HG03039 (cell line): ENCODE data around the gene MAK.
"Not testable (repeated sequence)": the region's sequence is repeated elsewhere in the genome, so short reads cannot be mapped to it uniquely, and the experiment has no call there.

Experiments
- ATAC-seq: cut with Tn5 transposase; IDR thresholded peaks from one replicate; pipeline ENCODE4 v1.9.1; 2021; ENCODE audit warnings: mild to moderate bottlenecking, moderate library complexity; ENCODE audit not compliant: unreplicated experiment

Gene MAK

DNA sequence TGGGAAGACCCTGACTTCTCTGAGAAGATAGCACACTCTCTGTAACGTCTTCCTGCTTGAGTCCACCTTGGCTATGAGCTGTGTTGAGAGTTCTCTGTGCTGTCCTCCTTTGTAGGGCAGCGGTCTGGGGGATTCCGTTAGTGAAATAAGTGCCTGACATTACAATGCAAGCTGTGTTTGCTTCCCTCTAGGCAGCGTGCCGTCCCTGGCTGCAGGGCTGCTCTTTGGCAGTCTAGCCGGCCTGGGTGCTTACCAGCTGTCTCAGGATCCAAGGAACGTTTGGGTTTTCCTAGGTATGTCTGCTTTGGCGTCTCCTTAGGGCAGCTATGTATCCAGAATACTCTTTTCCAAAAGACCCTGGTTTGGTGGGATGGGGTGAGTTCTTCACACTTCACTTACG, 112.6 kb downstream of the MAK start:
- ATAC-seq: no peak

DNA sequence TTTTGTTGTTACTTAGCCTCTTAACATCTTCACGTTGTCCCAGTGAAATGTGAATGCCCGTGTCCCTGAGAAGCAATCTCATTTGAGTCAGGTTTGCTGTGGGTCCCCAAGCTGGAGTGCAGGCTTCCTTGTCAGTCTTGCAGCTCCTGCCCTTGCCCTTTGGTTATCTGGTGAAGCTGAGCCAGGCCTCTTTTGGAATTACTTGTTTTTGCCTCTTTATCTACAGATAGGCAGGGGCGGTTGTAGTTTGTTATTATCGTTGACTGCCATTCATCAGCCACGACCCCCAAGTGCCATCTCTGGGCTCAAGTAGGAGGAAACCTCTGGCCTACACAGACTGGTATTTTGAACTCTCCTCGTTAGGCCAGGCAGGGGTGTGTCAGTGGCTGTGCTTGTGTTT, 113.3 kb downstream of the MAK start:
- ATAC-seq: no peak

DNA sequence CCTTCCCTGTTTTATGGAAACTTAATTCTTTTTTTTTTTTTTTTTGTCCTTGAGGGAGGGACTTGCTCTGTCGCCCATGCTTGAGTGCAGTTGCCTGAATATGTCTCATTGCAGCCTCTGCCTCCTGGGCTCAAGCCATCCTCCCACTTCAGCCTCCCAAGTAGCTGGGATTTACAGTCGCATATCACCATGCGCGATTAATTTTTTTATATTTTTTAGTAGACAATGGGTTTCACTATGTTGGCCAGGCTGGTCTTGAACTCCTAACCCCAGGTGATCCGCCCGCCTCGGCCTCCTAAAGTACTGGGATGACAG, 114.8 kb downstream of the MAK start:
- ATAC-seq: no peak

- peak; percentile 98 for ATAC-seq
Observed at GRCh38 chr6:10722820-10723566, 115.3 kb downstream of the MAK start, which contains the start of gene TMEM14C. TMEM14C (plus strand) TSS chr6:10723070; CDS start chr6:10724614, 1,544 bp downstream.

- no peak for ATAC-seq
Observed at GRCh38 chr6:10722570-10722819, 115.8 kb downstream of the MAK start.

DNA sequence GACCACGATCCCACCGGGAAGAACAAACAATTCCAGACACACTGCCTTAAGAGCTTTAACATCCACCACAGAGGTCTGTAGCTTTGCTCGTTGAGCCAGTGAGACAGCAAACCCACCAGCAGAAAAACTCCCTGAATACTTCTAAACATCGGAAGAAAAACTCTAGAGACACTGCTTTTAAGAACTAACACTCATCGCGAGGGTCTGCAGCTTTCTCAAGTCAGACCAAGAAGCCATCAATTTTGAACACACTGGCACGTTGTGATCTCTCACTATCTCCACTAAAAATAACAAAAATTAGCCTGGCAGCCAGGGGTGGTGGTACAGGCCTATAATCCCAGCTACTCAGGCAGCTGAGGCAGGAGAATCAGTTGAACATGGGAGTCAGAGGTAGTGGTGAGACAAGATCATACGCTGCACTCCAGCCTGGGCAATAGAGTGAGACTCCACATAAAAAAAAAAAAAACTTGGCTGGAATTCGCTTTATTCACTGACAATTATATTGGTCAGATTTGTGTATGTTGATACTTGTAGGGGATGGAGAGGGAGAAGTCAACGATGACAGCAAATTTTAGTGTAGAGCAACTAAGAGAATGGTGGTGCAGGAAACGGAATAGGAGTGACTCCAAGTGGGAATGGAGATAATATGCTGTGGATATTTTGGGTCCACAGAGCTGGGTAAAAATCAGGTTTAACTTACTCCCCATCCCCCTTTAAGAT, 116.3 kb downstream of the MAK start:
- no peak for ATAC-seq

DNA sequence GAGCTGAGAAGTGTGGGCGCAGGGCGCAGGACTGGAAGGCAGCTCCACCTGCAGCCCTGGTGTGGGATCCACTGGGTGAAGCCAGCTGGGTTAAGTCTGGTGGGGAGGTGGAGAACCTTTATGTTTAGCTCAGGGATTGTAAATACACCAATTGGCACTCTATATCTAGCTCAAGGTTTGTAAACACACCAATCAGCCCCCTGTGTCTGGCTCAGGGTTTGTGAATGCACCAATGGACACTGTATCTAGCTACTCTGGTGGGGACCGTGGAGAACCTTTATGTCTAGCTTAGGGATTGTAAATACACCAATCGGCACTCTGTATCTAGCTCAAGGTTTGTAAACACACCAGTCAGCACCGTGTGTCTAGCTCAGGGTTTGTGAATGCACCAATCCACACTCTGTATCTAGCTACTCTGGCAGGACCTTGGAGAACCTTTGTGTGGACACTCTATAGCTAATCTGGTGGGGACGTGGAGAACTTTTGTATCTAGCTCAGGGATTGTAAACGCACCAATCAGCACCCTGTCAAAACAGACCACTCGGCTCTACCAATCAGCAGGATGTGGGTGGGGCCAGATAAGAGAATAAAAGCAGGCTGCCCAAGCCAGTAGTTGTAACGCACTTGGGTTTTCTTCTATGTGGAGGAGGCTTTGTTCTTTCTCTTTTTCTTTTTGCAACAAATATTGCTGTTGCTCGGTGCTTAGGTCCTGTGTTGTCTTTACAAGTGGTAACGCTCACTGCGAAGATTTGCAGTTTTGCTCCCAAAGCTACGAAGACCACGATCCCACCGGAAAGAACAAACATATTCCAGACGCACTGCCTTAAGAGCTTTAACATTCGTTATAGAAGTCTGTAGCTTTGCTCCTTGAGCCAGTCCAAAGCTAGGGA, 117.1 kb downstream of the MAK start:
- not testable (repeated sequence) for ATAC-seq

DNA sequence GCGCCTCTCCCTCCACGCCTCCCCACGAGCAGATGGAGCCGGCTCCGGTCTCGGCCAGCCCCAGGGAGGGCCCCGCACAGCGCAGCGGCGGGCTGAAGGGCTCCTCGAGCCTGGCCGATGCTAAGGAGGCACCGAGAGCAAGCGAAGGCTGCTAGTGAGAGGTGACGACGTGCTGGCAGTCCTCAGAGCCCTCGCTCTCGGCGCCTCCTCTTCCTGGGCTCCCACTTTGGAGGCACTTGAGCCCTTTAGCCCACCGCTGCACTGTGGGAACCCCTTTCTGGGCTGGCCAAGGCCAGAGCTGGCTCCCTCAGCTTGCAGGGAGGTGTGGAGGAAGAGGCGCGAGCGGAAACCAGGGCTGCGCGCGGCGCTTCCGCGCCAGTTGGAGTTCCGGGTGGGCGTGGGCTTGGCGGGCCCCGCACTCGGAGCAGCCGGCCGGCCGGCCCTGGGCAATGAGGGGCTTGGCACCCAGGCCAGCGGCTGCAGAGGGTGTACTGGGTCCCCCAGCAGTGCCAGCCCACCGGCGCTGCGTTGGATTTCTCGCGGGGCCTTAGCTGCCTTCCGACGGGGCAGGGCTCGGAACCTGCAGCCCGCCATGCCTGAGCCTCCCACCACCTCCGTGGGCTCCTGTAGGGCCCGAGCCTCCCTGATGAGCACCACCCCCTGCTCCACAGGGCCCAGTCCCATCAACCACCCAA, 117.9 kb downstream of the MAK start:
- ATAC-seq: no peak

- no peak for ATAC-seq
Observed at GRCh38 chr6:10719964-10720264, 118.4 kb downstream of the MAK start.

GRCh38 chr6:10719296-10719963, 118.9 kb downstream of the MAK start:
- ATAC-seq: no peak

DNA sequence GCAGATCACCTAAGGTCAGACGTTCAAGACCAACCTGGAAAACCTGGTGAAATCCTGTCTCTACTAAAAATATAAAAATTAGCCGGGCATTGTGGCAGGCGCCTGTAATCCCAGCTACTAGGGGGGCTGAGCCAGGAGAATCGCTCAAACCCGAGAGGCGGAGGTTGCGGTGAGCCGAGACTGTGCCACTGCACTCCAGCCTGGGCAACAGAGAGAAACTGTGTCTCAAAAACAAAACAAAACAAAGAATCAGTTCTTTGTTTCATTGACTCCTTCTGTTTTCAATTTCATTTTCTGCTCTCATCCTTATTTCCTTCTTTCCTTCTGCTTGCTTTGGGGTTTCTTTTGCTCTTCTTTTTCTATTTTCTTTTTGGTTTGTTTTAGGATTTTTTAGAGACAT, 124.4 kb downstream of the MAK start:
- no peak for ATAC-seq
